Epithelial cell of esophagus (primary cell): Measurements from ENCODE around the gene BCAN.
A peak's percentile ranks its signal among the peaks of the same experiment; 100 is the strongest.
"Not testable (repeated sequence)": the region's sequence is repeated elsewhere in the genome, so short reads cannot be mapped to it uniquely, and the experiment has no call there.

Experiments
- DNase-seq: peaks from one replicate; pipeline ENCODE4 v3.0.0; 2010; ENCODE audit warnings: low read depth
- H3K4me3 ChIP-seq: 2 replicates; pipeline ENCODE4 v1.5.1; 2011; ENCODE audit warnings: mild to moderate bottlenecking, low read length, control low read depth
- TF ChIP-seq, protein P1 (sequence below): IDR thresholded peaks from 2 replicates; pipeline ENCODE4 v1.5.1; 2011; ENCODE audit warnings: low read depth, mild to moderate bottlenecking, low read length, control low read depth, inconsistent platforms; ENCODE audit not compliant: insufficient read depth; ENCODE audit errors: missing control alignments

BCAN gene

DNA sequence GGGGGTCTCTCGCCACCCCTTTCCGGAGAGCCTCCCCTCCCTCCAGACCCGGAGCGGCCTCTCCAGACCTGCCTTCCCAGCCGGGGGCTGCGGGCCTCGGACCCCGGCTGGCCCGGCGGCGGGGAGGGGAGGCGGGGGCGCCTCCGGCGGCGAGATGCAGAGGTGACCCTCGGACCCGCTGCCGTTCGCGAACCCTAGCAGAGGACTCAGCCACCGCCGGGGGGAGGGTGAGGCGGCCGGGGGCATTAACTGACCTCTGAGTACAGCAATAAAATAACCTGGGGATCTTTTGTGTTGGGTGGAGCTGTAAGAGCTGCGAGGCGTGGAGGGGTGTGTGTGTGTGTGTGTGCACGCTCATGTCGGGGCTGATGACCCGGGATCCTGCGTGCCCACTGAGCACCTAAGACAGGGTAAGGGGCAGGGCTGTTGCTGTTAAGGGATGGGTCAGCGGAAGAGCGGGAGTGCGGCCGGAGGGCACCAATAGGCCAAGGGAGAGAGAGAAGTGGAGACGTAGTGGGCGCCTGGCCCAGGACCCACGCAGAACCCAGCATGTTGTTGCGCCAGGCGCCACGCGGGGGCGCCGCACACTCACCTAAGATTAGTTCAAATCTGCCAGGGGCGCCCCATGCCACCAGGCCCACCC lies 16.4 kb upstream of the BCAN start:
- peak; percentile 47 for DNase-seq
- H3K4me3 ChIP-seq: no peak overlapping the region
- TF ChIP-seq, protein P1, sequence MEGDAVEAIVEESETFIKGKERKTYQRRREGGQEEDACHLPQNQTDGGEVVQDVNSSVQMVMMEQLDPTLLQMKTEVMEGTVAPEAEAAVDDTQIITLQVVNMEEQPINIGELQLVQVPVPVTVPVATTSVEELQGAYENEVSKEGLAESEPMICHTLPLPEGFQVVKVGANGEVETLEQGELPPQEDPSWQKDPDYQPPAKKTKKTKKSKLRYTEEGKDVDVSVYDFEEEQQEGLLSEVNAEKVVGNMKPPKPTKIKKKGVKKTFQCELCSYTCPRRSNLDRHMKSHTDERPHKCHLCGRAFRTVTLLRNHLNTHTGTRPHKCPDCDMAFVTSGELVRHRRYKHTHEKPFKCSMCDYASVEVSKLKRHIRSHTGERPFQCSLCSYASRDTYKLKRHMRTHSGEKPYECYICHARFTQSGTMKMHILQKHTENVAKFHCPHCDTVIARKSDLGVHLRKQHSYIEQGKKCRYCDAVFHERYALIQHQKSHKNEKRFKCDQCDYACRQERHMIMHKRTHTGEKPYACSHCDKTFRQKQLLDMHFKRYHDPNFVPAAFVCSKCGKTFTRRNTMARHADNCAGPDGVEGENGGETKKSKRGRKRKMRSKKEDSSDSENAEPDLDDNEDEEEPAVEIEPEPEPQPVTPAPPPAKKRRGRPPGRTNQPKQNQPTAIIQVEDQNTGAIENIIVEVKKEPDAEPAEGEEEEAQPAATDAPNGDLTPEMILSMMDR: peak; percentile 79

DNA sequence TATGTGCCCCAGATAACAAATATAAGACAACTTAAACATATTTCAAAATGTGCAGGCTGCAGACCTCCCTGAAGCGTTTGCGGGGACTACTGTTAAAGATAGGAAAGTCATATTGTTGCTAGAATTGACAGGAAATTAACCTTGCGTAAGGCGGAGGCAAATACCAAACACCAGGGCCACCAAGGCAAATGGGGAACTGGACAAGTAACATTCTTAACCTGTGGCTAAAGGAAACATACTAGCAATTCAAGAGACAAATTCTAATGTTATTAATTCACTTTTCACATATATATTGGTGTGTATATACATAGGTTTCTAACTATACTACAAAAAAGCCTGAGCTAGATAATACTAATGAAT lies 15.9 kb upstream of the BCAN start:
- no peak overlapping the region for H3K4me3 ChIP-seq

DNA sequence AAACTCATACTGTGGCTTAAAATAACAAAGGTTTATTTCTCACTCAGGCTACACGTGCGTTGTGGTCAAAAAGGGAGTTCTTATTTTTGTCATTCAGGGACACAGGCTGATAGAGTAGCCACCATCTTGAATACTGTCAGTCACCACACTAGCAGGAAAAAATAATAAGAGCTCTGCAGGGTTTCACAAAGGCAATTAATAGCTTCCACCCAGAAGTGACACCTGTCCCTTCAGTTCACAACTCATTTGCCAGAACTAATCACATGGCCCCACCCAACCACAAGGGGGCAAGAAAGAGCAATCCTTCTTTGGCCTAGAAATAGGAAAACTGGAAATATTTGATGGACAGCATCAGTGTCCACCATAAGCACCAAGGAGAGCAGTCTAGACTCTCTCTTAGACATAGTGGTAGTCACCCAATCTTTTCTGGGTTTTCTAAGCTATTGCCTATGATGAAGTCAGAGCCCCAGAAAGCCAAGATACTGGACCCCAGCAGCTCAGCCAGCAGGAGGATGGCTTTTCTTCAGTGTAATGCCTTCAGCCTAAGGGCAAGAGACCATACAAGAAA lies 14.5 kb upstream of the BCAN start:
- H3K4me3 ChIP-seq: no peak overlapping the region
- DNase-seq: peak; percentile 51
- TF ChIP-seq, protein P1: peak; percentile 62

More for the DNA sequence above, 15.9 kb upstream of the BCAN start:
- TF ChIP-seq, protein P1: no peak
- no peak for DNase-seq

DNA sequence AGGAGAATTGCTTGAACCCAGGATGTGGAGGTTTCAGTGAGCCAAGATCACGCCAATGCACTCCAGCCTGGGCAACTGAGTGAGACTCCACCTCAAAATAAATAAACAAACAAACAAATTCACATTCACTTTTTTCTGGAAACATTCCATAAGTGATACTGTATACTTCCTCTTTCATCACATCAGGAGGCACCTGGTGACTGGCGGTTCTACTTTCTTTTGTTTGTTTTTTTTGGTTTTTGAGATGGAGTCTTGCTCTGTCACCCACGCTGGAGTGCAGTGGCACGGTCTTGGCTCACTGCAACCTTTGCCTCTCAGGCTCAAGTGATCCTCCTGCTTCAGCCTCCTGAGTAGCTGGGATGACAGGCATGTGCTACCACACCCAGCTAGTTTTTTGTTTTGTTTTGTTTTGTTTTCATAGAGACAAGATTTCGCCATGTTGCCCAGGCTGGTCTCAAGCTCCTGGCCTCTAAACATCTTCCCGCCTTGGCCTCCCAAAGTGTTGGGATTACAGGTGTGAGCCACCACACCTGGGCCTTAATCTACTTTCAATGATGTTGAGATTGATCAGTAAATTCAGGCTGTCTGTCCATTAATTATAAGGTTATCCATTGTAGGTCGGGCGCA lies 12.0 kb upstream of the BCAN start:
- H3K4me3 ChIP-seq: no peak overlapping the region
- TF ChIP-seq, protein P1: no peak
- DNase-seq: no peak

DNA sequence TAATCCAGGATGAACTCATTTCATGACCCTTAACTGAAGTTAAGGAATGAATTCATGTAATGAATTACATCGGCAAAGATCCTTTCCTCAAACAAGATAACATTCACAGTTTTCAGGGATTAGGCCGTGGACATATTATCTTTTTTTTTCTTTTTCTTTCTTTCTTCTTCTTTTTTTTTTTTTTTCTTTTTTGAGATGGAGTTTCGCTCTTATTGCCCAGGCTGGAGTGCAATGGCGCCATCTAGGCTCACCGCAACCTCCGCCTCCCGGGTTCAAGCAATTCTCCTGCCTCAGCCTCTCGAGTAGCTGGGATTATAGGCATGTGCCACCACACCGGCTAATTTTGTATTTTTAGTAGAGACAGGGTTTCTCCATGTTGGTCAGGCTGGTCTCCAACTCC lies 10.8 kb upstream of the BCAN start:
- DNase-seq, H3K4me3 ChIP-seq: not testable (repeated sequence)

DNA sequence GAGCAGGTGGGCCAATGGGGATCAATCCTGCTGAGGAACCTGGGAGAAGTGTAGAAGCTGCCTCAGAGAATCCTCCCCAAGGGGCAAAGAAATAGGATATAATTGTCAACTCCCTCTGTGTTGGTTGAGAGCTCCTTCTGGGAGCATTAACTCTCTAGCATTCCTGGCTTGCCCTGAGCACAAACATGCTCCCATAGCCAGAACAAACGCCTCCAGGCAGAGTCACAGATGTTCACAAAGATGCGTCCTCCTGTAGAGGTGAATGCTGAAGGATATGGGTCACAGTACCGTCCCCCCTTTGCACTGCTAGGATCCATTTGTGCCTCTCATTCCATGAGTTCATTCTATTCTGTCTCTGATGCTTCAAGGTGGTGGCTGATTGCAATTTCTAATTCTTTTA lies 9.6 kb upstream of the BCAN start:
- H3K4me3 ChIP-seq: no peak overlapping the region
- DNase-seq: no peak
- TF ChIP-seq, protein P1: no peak

DNA sequence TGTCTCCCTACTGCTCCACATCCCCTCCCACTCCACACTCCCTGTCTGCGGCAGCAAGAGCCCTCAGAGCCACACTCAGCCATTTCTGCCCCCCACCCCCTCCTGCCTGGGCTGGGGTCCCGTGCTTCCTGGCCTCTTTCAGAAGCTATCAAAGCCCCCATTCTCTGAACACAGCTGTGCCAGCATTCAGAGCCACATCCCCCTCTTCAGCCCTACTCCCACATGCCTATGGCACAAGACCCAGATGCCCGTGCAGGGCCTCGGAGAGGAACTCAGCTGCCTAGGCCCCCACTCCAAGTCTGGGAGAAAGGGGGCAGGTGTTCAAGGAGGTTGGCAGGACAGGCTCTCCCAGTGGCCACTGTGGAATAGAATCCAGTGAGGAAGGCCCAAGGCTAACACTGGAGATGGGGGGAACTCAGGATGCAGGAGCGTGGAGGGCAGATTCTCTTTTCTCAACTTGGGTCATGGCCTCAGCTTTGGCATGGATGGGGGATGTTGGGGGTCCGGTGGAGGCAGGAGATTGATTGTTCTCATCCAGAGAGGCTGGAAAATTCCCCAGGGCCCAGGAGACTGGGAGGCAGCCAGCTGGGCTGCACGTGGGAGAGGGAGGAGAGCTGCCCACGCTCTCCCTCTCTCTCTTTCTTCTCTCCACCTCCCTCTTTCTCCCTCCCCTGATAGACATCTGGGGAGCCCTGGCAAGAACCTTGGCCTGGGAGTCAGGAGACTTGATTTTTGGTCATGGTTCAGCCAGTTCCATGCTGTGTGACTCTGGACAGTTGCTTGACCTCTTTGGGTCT lies 3.5 kb upstream of the BCAN start:
- H3K4me3 ChIP-seq: no peak overlapping the region

More for the DNA sequence above, 3.5 kb upstream of the BCAN start:
- no peak for DNase-seq
- TF ChIP-seq, protein P1: no peak
